H1 (cell line): ENCODE results near the gene OCLN.

Experiments used
- BRCA1 ChIP-seq: IDR thresholded peaks from 2 replicates; pipeline ENCODE4 v1.6.1; 2012; ENCODE audit warnings: low read depth, low read length, improper control_type of control experiment
- CREB1 ChIP-seq: IDR thresholded peaks from 2 replicates; pipeline ENCODE4 v1.6.1; 2012; ENCODE audit warnings: inconsistent platforms
- CTCF ChIP-seq, 3 experiments: IDR thresholded peaks; 1 replicate in 2 of 3; 2 replicates in 1 of 3; pipeline versions ENCODE4 v1.5.1 to v1.6.1; 2011; ENCODE audit warnings: low read length in 3 of 3, mild to moderate bottlenecking in 3 of 3, inconsistent platforms in 2 of 3, low read depth in 1 of 3, moderate library complexity in 1 of 3; ENCODE audit not compliant: insufficient read depth in 1 of 3; ENCODE audit errors: control extremely low read depth in 1 of 3
- EP300 ChIP-seq, 2 experiments: IDR thresholded peaks; 1 replicate in 1 of 2; 2 replicates in 1 of 2; pipeline ENCODE4 v1.6.1; 2011 to 2012; ENCODE audit warnings: low read depth in 2 of 2, low read length in 2 of 2, mild to moderate bottlenecking in 2 of 2, borderline replicate concordance in 1 of 2, inconsistent platforms in 1 of 2, moderate library complexity in 1 of 2
- EZH2 ChIP-seq: fragments of 200-600 bp; sonication (generic); IDR thresholded peaks from 2 replicates; pipeline ENCODE4 v1.7.1; 2012; ENCODE audit warnings: low read depth, mild to moderate bottlenecking, moderate library complexity, low read length, inconsistent platforms; ENCODE audit not compliant: severe bottlenecking
- GABPA ChIP-seq: IDR thresholded peaks from 2 replicates; pipeline ENCODE4 v1.6.1; 2011; ENCODE audit warnings: mild to moderate bottlenecking, low read length, moderate library complexity, borderline replicate concordance; ENCODE audit not compliant: insufficient read depth
- POLR2A ChIP-seq, 2 experiments: IDR thresholded peaks; 1 replicate in 1 of 2; 2 replicates in 1 of 2; pipeline ENCODE4 v1.6.1; 2011; ENCODE audit warnings: low read depth in 2 of 2, low read length in 2 of 2, mild to moderate bottlenecking in 2 of 2; ENCODE audit errors: control extremely low read depth in 1 of 2
- POLR2AphosphoS5 ChIP-seq: IDR thresholded peaks from 2 replicates; pipeline ENCODE4 v1.6.1; 2011; ENCODE audit warnings: low read depth, low read length
- RXRA ChIP-seq: IDR thresholded peaks from 2 replicates; pipeline ENCODE4 v1.6.1; 2011; ENCODE audit warnings: low read depth, mild to moderate bottlenecking, low read length, moderate library complexity; ENCODE audit not compliant: insufficient read depth
- SIN3A ChIP-seq, 2 experiments: IDR thresholded peaks in 1 of 2; conservative IDR thresholded peaks in 1 of 2; 2 replicates each; pipeline ENCODE4 v1.6.1; 2011 to 2012; ENCODE audit warnings: low read length in 2 of 2, improper control_type of control experiment in 1 of 2, low read depth in 1 of 2, mild to moderate bottlenecking in 1 of 2
- SP1 ChIP-seq: IDR thresholded peaks from 2 replicates; pipeline ENCODE4 v1.6.1; 2011; ENCODE audit warnings: low read depth, low read length
- TAF1 ChIP-seq: IDR thresholded peaks from 2 replicates; pipeline ENCODE4 v1.6.1; 2011; ENCODE audit warnings: mild to moderate bottlenecking, low read depth, low read length
- YY1 ChIP-seq: IDR thresholded peaks from 2 replicates; pipeline ENCODE4 v1.6.1; 2011; ENCODE audit warnings: low read depth, mild to moderate bottlenecking, low read length

- TF ChIP-seq EP300 (IDR thresholded peaks at IDR 0.05; ENCODE audit: borderline replicate concordance in 1 of 2, low read depth in 2 of 2, low read length in 2 of 2) (no peak), POLR2AphosphoS5 (no peak), SP1 (no peak), SIN3A (conservative IDR thresholded peaks at IDR 0.05 in 1 of 2, IDR thresholded peaks at IDR 0.05 in 1 of 2; ENCODE audit: low read depth in 1 of 2, low read length in 2 of 2) (no peak), EZH2 (no peak), CREB1 (no peak), YY1 (no peak), CTCF (IDR thresholded peaks at IDR 0.05; ENCODE audit: control extremely low read depth in 1 of 3, insufficient read depth in 1 of 3, low read depth in 1 of 3, low read length in 3 of 3) (no peak), BRCA1 (no peak), TAF1 (no peak), RXRA (no peak), POLR2A (IDR thresholded peaks at IDR 0.05; ENCODE audit: control extremely low read depth in 1 of 2, low read depth in 2 of 2, low read length in 2 of 2) (no peak), GABPA (no peak)
These were observed 7.1 kb upstream of the OCLN start for GRCh38 chr5:69485471-69485870.
